Dendritic cell treated with granulocyte-macrophage colony-stimulating factor and Interleukin-4, amounts not matched to agents 40 ng/mL and 50 ng/mL, for 4 days (primary cell): ENCODE results near the gene CEP192.

Source experiments
- H3K27ac Mint-ChIP-seq: one replicate; pipeline ENCODE4 v1.8.0; 2022; ENCODE audit warnings: mild to moderate bottlenecking, mixed read lengths
- H3K27me3 Mint-ChIP-seq: one replicate; pipeline ENCODE4 v1.8.0; 2022; ENCODE audit warnings: mild to moderate bottlenecking, mixed read lengths
- H3K36me3 Mint-ChIP-seq: one replicate; pipeline ENCODE4 v1.8.0; 2022; ENCODE audit warnings: low read depth, mixed read lengths
- H3K4me1 Mint-ChIP-seq: one replicate; pipeline ENCODE4 v1.8.0; 2022; ENCODE audit warnings: low read depth, mixed read lengths
- H3K4me3 Mint-ChIP-seq: one replicate; pipeline ENCODE4 v1.8.0; 2022; ENCODE audit warnings: mild to moderate bottlenecking, moderate library complexity, mixed read lengths
- H3K9me3 Mint-ChIP-seq: one replicate; pipeline ENCODE4 v1.8.0; 2022; ENCODE audit warnings: mixed read lengths
- intact Hi-C: fragments of 100-400 bp; cut with micrococcal nuclease; formaldehyde crosslinking; loops from one replicate; pipeline ENCODE4 v1.15.0; 2022

Gene CEP192

DNA sequence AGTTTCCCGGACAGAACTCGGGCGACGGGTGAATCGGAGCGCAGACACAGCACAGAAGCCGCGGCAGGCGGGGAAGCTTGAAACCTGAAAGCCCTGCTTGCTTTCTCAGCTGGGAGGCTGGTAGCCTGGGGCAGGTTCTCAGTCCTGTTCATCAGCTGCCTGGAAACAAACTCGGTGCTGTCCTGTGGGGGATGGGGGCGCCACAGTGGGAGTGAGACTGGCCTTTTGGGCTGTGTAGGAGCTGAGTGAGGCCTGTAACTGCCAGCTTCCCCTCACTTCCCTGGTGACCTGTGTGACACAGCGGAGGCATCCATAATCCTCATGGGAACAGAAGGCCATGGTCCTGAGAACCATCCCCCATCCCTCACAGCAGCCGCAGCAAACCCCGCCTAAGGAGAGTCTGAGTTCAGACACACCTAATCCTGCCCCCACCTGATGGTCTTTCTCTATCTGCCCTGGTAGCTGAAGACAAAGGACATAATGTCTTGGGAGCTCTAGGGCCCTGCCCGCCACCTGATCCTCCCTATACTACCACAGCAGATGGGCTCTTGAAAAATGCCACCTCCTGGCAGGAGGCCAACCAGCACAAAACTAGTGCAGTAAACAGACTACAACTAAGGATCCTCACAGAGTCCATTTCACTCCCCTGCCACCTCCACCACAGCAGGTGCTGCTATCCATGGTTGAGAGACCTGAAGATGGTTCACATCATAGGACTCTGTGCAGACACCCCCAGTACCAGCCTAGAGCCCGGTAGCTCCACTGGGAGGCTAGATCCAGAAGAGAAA lies 174.7 kb downstream of the CEP192 start:
- peaks cover 3% of the 10 kb centered on the region for H3K27me3 Mint-ChIP-seq

DNA sequence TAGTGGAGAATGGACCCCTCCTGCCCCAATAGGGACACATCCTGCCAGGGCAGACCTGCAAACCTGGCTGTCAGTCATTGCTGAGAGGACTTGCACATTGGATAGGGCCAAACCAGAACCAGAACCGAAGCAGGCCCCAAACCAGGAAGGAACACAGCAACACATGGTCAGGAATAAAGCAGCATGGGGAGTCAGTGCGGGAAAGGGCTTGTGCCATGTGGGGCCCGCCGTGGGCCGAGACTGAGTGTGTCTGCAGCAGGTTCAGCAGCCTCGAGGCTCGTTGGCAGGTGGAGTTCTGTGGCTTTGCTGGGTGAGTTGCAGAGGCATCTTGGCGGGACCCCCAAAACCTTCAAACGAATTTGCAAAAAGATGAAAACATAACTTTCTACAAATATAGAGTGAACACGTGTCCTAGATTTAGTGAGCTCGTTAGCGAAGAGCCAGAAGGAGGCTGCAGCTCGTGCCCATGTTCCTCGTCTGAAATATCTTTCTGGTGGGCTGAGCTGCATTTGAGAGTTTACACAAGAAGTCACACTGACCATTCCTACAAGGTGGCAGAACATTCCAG lies 182.5 kb downstream of the CEP192 start:
- Mint-ChIP-seq H3K36me3 (no peaks in the 10 kb centered on the region), H3K9me3 (no peaks in the 10 kb centered on the region), H3K4me3 (no peak overlapping the region), H3K27ac (no peak overlapping the region), H3K27me3 (peaks cover 2% of the 10 kb centered on the region), H3K4me1 (no peaks in the 10 kb centered on the region)
- intact Hi-C loops = no loop called here

More for the DNA sequence above, 174.7 kb downstream of the CEP192 start:
- H3K9me3 Mint-ChIP-seq = no peaks in the 10 kb centered on the region
- no peaks in the 10 kb centered on the region for H3K36me3 Mint-ChIP-seq
- no peaks in the 10 kb centered on the region for H3K4me1 Mint-ChIP-seq
- no peak overlapping the region for H3K27ac Mint-ChIP-seq
- H3K4me3 Mint-ChIP-seq = no peak overlapping the region
- intact Hi-C loops = no loop called here
